HL-60/S4 (cell line): ENCODE results near the gene PTPRZ1.

Experiments used
- in situ Hi-C: fragments of 300-500 bp; cut with MboI; formaldehyde crosslinking; loops from 2 replicates; pipeline ENCODE4 v1.14.3; 2022; ENCODE audit warnings: low sequenced_read_pairs

Gene PTPRZ1

DNA sequence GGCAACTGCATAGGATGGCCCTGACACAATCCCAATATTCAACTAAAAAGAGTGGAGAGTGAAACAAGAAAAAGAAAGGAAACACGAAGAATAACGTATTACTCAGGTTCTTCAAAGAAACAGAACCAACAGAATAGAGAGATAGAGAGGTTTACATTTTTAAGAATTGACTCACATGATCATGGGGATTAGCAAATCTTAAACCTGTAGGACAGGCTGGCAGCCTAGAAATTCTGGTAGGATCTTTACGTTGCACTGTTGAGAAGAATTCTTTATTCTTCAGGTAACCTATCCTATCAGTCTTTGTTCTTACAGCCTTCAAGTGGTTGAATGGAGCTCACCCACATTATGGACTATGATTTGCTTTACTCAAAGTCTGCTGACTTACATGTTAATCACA is 167.2 kb downstream of the PTPRZ1 start:
- in situ Hi-C loops: no loop called here

DNA sequence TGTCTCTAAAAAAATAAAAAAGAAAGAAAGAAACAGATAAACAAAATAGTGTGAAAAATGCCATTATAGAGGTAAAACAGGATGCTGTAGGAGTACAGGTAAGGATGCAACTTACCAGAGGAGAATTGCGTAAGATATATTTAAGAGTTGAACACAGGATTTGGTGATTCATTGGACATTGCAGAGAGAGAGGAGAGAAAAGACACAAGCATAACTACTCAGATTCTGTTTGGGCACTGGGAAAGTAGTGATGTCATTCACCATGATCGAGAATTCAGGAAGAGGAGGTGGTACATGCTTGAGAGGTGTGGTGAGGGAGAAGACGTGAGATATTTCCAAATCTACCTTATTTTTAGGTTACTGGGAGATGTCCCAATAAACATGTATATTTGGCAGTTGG is 173.4 kb downstream of the PTPRZ1 start:
- in situ Hi-C loops: no loop called here

- in situ Hi-C loops: no loop called here
Measured at GRCh38 chr7:122054393-122054792, 181.4 kb downstream of the PTPRZ1 start.

GRCh38 chr7:122055073-122055472 is 182.1 kb downstream of the PTPRZ1 start:
- in situ Hi-C loops: no loop called here

GRCh38 chr7:122056977-122057376 is 184.0 kb downstream of the PTPRZ1 start:
- in situ Hi-C loops: no loop called here

DNA sequence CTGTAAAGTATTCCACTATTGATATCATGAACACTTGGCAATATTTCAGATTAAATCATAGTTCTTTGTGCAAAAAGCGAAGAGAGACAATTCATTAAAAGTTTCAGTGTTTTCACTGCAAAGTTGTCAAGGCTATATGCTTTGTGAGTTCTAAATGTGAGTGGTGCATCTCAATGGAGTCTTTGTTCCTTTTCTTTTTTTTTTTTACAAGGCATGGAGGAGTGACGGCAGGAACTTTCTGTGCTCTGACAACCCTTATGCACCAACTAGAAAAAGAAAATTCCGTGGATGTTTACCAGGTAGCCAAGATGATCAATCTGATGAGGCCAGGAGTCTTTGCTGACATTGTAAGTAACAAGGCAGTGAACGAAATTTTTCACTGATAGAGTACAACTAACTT is 186.6 kb downstream of the PTPRZ1 start:
- in situ Hi-C loops: no loop called here

- in situ Hi-C loops: no loop called here
Measured at GRCh38 chr7:122063146-122063545, 190.2 kb downstream of the PTPRZ1 start.

GRCh38 chr7:122064971-122065370 is 192.0 kb downstream of the PTPRZ1 start:
- in situ Hi-C loops: no loop called here

- in situ Hi-C loops: no loop called here
Measured at GRCh38 chr7:122067077-122067476, 194.1 kb downstream of the PTPRZ1 start.

- in situ Hi-C loops: no loop called here
Measured at GRCh38 chr7:122068046-122068445, 195.1 kb downstream of the PTPRZ1 start.

GRCh38 chr7:122068999-122069398 is 196.0 kb downstream of the PTPRZ1 start:
- in situ Hi-C loops: no loop called here

DNA sequence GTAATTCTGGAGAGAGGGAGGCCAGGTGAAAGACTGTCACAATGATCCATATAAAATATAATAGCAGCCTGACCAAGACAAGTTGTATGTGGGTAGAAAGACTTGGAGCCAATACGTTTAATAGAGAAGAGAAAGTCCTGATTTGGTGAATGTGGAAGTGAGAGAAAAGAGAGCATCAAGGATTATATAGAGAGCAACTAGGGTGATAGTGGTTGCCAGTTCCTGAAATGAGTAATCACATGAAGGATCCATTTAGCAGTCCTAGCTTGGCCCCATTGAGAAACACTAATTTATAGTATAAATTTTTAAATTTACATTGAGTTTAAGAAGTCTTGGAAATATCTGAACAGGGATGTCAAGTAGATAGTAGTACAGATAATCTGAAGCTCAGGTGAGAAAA is 197.1 kb downstream of the PTPRZ1 start:
- in situ Hi-C loops: no loop called here

DNA sequence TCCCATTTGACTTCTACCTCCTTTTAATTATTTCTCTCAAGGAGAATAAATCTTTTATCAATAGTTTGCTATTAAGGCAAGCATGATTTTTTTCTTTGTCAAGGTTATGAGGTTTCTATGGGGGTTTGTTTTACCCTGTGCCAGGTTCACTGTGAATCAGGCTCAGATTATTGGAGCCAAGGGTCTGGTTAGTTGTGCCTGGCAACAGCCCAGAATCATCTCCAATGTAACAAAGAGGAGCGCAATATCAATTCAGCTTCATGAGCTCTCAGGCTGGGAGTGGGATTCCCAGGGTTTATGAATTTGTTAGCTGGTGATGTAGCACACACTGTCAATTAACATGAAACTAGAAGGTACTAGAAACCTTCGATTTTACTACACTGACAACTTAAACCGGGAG is 197.9 kb downstream of the PTPRZ1 start:
- in situ Hi-C loops: no loop called here

GRCh38 chr7:122072272-122072671 is 199.3 kb downstream of the PTPRZ1 start:
- in situ Hi-C loops: no loop called here

DNA sequence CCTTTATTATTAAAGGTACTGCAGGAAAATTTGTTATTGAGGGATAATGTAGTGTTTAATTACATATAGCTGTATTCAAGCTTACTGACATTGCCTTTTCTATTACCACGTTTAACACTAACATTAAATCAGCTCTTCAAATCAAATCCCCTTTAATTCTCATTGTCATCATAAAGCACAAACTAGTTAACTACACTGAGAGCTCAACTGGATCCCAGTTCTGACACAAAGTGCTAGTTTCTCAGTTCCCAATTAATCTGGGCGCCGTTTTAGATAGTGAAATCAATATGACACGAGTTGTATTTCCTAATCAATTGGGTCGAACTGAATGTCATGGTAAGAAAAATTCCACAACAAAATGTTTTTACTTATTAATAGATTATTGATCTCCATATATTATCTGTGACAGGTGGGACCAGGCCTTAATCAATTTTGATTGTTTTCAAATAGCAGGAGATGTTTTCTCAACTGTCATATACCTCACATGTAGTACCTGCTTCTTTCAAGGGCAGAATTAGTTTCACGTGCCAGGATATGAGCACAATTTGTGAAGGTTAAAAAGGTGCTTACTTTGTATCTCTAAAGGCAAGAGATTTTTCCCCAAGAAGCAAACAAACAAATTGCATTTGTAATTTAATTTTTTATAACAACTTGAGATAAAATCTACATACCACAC is 200.1 kb downstream of the PTPRZ1 start:
- in situ Hi-C loops: no loop called here

DNA sequence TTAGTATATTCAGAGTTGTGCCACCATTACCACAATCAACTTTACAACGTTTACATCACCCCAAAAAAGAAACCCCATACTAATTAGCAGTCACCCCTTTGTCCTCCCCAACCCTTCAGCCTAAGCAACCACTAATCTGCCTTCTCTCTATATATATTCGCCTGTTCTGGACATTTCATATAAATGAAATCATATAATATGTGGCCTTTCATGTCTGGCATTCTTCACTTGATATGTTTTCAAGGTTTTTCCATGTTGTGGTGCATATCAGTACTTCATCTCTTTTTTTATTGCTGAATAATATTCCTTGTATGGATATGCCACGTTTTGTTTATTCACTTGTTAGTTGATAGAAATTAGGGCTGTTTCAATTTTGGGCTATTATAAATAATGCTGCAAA is 200.7 kb downstream of the PTPRZ1 start:
- in situ Hi-C loops: no loop called here

DNA sequence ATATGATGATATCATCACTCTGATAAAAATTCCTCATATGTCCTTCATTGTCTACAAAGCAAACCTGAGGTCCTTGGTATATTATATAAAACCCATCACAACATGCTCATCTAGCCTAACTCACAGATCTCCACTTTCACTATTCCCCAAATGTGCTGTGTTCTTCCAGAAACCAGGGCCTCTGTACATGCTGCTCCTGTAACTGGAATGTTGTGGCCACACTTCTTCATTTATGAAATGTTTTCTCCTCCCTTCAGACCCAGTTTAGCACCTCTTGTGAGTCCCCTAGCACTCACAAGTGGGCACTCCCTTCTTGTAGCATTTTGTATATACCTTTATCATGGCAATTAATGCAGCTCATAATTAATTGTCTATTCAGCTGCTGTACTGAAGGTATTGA is 209.2 kb downstream of the PTPRZ1 start:
- in situ Hi-C loops: no loop called here

- in situ Hi-C loops: no loop called here
Measured at GRCh38 chr7:122082670-122083069, 209.7 kb downstream of the PTPRZ1 start.

DNA sequence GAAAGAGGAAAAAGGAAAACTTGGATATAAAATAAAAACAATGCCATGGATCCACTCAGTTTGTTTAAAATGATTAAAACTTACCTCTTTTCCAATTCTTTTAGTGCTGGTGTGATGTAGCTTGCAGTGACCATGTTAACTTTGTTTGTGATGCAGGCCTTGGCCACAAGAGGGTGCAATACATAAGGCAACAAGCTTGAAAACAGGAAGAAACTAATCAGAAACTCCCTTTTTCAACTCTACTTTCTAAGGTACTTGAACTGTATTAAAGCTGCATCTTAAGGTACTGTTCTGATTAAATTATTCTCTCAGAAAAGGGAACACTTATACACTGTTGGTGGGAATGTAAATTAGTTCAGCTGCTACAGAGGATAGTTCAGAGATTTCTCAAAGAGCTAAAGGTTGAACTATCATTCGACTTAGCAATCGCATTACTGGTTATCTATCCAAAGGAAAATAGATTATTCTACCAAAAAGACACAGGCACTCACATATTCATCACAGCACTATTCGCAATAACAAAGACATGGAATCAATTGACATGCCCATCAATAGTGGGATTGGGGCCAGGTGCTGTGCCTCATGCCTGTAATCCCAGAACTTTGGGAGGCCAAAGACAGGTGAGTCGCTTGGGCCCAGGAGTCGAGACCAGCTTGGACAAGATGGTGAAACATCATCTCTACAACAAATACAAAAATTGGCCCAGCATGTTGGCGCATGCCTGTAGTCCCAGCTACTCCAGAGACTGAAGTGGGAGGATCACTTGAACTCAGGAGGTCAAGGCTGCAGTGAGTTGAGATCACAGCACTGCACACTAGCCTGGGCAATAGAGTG is 220.2 kb downstream of the PTPRZ1 start:
- in situ Hi-C loops: no loop called here

DNA sequence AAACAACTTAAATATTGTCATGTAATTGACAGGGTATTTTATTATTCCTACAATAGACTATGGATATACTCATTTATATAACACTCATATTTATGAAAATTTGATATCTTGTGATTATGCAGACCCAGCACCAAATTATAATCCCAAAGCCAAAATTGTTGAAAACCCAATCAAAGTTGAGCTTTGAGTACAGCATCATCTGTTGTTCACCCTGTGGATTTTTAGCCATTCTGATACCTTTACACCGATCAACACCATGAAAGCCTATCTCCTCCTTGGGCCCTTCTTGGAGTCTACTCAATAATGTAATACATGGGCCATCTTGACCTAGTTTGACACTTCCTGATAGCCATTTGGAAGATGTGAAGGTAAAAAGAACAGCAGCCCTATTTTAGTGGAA is 221.6 kb downstream of the PTPRZ1 start:
- in situ Hi-C loops: no loop called here

GRCh38 chr7:122095642-122096041 is 222.7 kb downstream of the PTPRZ1 start:
- in situ Hi-C loops: no loop called here

GRCh38 chr7:122100021-122100420 is 227.1 kb downstream of the PTPRZ1 start:
- in situ Hi-C loops: no loop called here
